ENCODE measurements around the gene VASH1.

The VASH1 gene

DNA sequence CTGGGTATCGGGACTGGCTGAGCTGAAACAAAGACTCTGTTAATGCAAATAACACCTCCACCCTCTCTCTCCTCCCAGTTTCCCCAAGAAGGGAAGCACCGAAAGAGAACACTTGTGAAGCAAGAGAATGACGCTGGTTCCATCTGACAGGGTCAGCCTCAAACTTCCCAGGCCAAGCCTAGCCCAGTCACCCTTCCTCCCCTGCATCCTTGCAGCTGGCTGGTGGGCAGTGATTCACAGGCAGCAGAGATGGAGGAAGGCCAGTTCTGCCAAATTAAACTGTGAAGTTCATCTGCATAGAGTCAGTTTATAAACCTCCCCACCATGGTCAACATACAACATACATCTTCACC, 67.7 kb downstream of the VASH1 start:
- no peak for DNase-seq (ENCODE audit: low read depth, low spot score)
- H3K27me3 ChIP-seq (ENCODE audit: insufficient read depth, insufficient read length), result no peaks in the 10 kb centered on the region
- no peak overlapping the region for H3K9ac ChIP-seq (ENCODE audit: insufficient read length, low read depth)
- H3K36me3 ChIP-seq (ENCODE audit: insufficient read depth, insufficient read length, low read length), result no peaks in the 10 kb centered on the region
- peaks cover 6% of the 10 kb centered on the region; the same call in 1 of the 2 replicates for H3K9me3 ChIP-seq (ENCODE audit: insufficient read depth, low read length)
- H3K4me3 ChIP-seq (ENCODE audit: insufficient read length, low read depth), result no peak overlapping the region
- no peak for TF ChIP-seq YY1 (IDR thresholded peaks at IDR 0.05; ENCODE audit: insufficient read depth, insufficient read length)
- TF ChIP-seq SUZ12 (IDR thresholded peaks at IDR 0.05; ENCODE audit: extremely low read depth, insufficient read depth, insufficient read length), result no peak
- TF ChIP-seq ZNF274 (IDR thresholded peaks at IDR 0.05; ENCODE audit: low read depth, low read length), result no peak
- peaks cover 7% of the 10 kb centered on the region for H3K4me1 ChIP-seq (ENCODE audit: insufficient read depth, insufficient read length)

GRCh38 chr14:76829650-76830421, 68.6 kb downstream of the VASH1 start:
- Histone ChIP-seq H3K4me3 (ENCODE audit: insufficient read length, low read depth) (no peak overlapping the region), H3K9me3 (ENCODE audit: insufficient read depth, low read length) (peaks cover 6% of the 10 kb centered on the region; the same call in 1 of the 2 replicates), H3K27me3 (ENCODE audit: insufficient read depth, insufficient read length) (no peaks in the 10 kb centered on the region), H3K4me1 (ENCODE audit: insufficient read depth, insufficient read length) (peaks cover 9% of the 10 kb centered on the region), H3K36me3 (ENCODE audit: insufficient read depth, insufficient read length, low read length) (no peaks in the 10 kb centered on the region), H3K9ac (ENCODE audit: insufficient read length, low read depth) (no peak overlapping the region)
- DNase-seq (ENCODE audit: low read depth, low spot score), result no peak
- TF ChIP-seq SUZ12 (IDR thresholded peaks at IDR 0.05; ENCODE audit: extremely low read depth, insufficient read depth, insufficient read length) (no peak), ZNF274 (IDR thresholded peaks at IDR 0.05; ENCODE audit: low read depth, low read length) (no peak), YY1 (IDR thresholded peaks at IDR 0.05; ENCODE audit: insufficient read depth, insufficient read length) (no peak)

- no peaks in the 10 kb centered on the region for H3K36me3 ChIP-seq (ENCODE audit: insufficient read depth, insufficient read length, low read length)
- H3K4me1 ChIP-seq (ENCODE audit: insufficient read depth, insufficient read length), result peaks cover 10% of the 10 kb centered on the region
- H3K9me3 ChIP-seq (ENCODE audit: insufficient read depth, low read length), result peaks cover 6% of the 10 kb centered on the region; the same call in 1 of the 2 replicates
- H3K27me3 ChIP-seq (ENCODE audit: insufficient read depth, insufficient read length), result no peaks in the 10 kb centered on the region
- no peak for TF ChIP-seq YY1 (IDR thresholded peaks at IDR 0.05; ENCODE audit: insufficient read depth, insufficient read length)
- no peak for TF ChIP-seq SUZ12 (IDR thresholded peaks at IDR 0.05; ENCODE audit: extremely low read depth, insufficient read depth, insufficient read length)
- TF ChIP-seq ZNF274 (IDR thresholded peaks at IDR 0.05; ENCODE audit: low read depth, low read length), result no peak
- no peak overlapping the region for H3K9ac ChIP-seq (ENCODE audit: insufficient read length, low read depth)
- no peak overlapping the region for H3K4me3 ChIP-seq (ENCODE audit: insufficient read length, low read depth)
- DNase-seq (ENCODE audit: low read depth, low spot score), result no peak
Observed at GRCh38 chr14:76830556-76830955, 69.3 kb downstream of the VASH1 start.

DNA sequence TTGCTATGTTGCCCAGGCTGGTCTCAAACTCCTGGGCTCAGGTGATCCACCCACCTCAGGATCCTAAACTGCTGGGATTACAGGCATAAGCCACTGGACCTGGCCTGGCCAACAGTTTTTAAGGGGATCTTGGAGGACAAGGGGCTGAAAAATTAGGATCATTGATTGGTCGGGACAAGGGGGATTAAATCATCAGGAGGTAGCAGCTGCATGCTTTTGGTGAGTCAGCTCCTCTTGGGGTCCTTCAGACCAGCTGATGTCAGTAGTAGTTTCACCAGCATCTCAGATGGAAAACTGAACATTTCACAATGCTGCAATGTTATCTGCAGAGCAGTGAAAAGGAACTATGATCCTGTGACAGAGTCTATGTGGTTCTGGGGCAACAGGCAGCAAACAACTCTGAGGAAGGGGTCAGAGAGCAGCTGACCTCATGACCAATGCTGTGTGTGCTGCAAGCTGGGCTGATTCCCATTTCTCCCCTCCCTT, 71.3 kb downstream of the VASH1 start:
- Histone ChIP-seq H3K36me3 (ENCODE audit: insufficient read depth, insufficient read length, low read length) (no peaks in the 10 kb centered on the region), H3K9me3 (ENCODE audit: insufficient read depth, low read length) (peaks cover 6% of the 10 kb centered on the region; the same call in 1 of the 2 replicates), H3K4me3 (ENCODE audit: insufficient read length, low read depth) (no peak overlapping the region), H3K27me3 (ENCODE audit: insufficient read depth, insufficient read length) (no peaks in the 10 kb centered on the region), H3K4me1 (ENCODE audit: insufficient read depth, insufficient read length) (peaks cover 12% of the 10 kb centered on the region), H3K9ac (ENCODE audit: insufficient read length, low read depth) (no peak overlapping the region)
- no peak for DNase-seq (ENCODE audit: low read depth, low spot score)
- TF ChIP-seq ZNF274 (IDR thresholded peaks at IDR 0.05; ENCODE audit: low read depth, low read length) (no peak), SUZ12 (IDR thresholded peaks at IDR 0.05; ENCODE audit: extremely low read depth, insufficient read depth, insufficient read length) (no peak), YY1 (IDR thresholded peaks at IDR 0.05; ENCODE audit: insufficient read depth, insufficient read length) (no peak)
